Immature natural killer cell (primary cell): Measurements from ENCODE around the gene FLYWCH2. TPM values are rescaled to one million over a fixed set of nuclear protein-coding genes. Genes with fewer than 3 reads are reported as not detected.
"Not testable (repeated sequence)": the region's sequence is repeated elsewhere in the genome, so short reads cannot be mapped to it uniquely, and the experiment has no call there.

Source experiments
- DNase-seq, 3 donors: peaks; one replicate each; pipeline ENCODE4 v3.0.0; 2022; ENCODE audit warnings: mixed read lengths in 1 of 3
- H3K27ac Mint-ChIP-seq, 6 donors: one replicate each; pipeline ENCODE4 v1.8.0; 2020; ENCODE audit warnings: mixed read lengths in 6 of 6, mild to moderate bottlenecking in 5 of 6, inconsistent platforms in 4 of 6, moderate library complexity in 3 of 6
- H3K27me3 Mint-ChIP-seq, 3 donors: one replicate each; pipeline ENCODE4 v1.8.0; 2020 to 2021; ENCODE audit warnings: low read depth in 3 of 3, mild to moderate bottlenecking in 3 of 3, mixed read lengths in 3 of 3, moderate library complexity in 3 of 3, inconsistent platforms in 1 of 3
- H3K36me3 Mint-ChIP-seq, 3 donors: one replicate each; pipeline ENCODE4 v1.8.0; 2020; ENCODE audit warnings: mixed read lengths in 3 of 3, inconsistent platforms in 2 of 3, mild to moderate bottlenecking in 2 of 3
- H3K4me1 Mint-ChIP-seq, 2 donors: one replicate each; pipeline ENCODE4 v1.8.0; 2020; ENCODE audit warnings: inconsistent platforms in 2 of 2, mild to moderate bottlenecking in 2 of 2, mixed read lengths in 2 of 2, moderate library complexity in 1 of 2
- H3K4me3 Mint-ChIP-seq, 5 donors: one replicate each; pipeline ENCODE4 v1.8.0; 2020; ENCODE audit warnings: mild to moderate bottlenecking in 5 of 5, mixed read lengths in 5 of 5, inconsistent platforms in 3 of 5, moderate library complexity in 3 of 5
- H3K9me3 Mint-ChIP-seq, 6 donors: one replicate each; pipeline ENCODE4 v1.8.0; 2020; ENCODE audit warnings: mild to moderate bottlenecking in 6 of 6, mixed read lengths in 6 of 6, inconsistent platforms in 4 of 6, moderate library complexity in 3 of 6
- polyA plus RNA-seq, 3 donors: library from polyadenylated mRNA; unstranded; fragments of 300-500 nt; fragmentation: Illumina TruSeq; gene quantifications; one replicate each; pipeline ENCODE4 v1.2.3, GENCODE V29; 2021

FLYWCH2 gene
- polyA plus RNA-seq, 3 donors from 2014 or later: 15.9 to 24.5 (median 18.3) TPM

DNA sequence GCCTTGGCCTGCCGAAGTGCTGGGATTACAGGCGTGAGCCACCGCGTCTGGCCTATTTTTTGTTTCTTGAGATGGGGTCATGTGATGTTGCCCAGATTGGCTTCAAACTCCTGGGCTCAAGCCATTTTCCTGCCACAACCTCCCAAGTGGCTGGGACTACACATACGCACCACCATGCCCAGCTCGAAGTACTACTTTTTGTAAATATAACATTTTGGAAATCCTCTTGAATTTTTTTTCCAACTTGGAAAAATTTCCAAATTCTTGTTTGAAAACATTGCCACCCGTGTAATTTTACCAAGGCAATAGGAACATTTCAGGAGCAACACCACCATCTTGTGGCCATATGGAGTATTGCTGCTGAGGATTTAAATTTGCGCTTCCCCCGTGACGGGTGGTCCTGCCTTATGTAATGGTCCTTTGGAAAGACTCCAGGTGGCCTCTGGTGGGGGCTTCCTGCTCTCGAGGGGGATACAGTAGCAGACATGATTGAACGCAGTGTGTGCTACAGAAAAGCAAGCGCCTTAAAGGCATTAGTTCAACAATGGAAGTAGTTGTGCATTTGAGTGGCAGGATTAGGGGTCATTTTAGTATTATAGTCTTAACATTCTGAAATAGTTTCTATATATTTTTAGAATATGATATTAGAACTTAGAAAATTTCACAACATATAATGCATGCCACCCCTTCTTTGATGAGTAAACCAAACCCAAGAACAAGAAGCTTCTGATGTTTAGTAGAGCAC, 36.7 kb downstream of the FLYWCH2 start:
- Mint-ChIP-seq H3K4me3 (no peak overlapping the region), H3K9me3 (no peaks in the 10 kb centered on the region), H3K36me3 (peaks cover 5 to 15% (median 9%) of the 10 kb centered on the region in 3 donors), H3K27ac (peak overlapping the region; percentile 62 to 85 (median 77)), H3K27me3 (peaks cover 0 to 2% (median 1%) of the 10 kb centered on the region in 3 donors), H3K4me1 (peaks cover 5 to 7% of the 10 kb centered on the region in 2 donors)
- DNase-seq: peak; percentile 61 to 68 (median 67)

GRCh38 chr16:2923481-2923880, 40.5 kb downstream of the FLYWCH2 start:
- Mint-ChIP-seq H3K27me3 (peaks cover 0 to 2% (median 1%) of the 10 kb centered on the region in 3 donors), H3K27ac (peak overlapping the region in 1 of 6 donors; percentile 66), H3K36me3 (peaks cover 5 to 12% (median 9%) of the 10 kb centered on the region in 3 donors), H3K4me1 (peaks cover 11 to 18% of the 10 kb centered on the region in 2 donors), H3K4me3 (no peak overlapping the region), H3K9me3 (no peaks in the 10 kb centered on the region)
- DNase-seq: no peak

DNA sequence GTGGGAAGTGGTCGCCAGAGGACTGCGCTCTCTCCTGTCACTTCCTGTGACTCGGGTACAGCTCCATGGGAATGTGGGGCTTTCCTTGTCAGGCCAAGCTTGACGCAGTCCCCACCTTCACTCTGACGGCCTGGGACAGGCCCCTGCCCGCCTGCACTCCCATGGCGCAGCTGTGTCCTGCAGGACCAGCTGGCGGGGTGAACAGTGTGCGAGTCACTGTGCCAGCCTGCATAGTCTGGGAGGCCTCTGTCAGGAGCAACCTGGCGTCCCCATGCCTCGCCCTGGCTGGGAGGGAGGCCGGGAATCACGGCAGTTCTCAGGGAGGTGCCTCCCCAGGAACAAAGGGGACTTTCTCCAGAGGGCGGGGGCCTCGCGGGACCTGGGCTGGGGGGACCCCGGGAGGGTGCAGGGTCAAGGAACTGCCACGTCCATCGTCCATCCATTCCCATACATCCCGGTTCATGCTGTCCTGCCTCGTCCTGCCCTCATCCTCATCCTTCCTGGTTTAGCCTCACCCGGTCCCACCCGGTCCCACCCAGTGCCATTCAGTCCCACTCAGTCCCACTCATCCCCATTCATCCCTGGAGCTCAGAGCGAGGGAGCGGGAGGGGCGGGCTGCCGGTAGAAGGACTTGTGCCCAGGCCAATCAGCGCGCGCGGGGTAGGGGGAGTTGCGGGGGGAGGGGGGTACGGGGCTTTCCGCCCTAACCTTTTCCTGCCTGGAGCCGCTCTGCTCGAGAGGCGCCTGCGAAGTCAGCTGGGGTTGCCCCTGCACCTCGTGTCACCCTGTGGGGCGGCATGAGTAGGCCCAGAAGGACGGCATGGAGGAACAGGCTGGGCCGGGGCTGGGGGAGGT, 42.1 kb downstream of the FLYWCH2 start:
- Mint-ChIP-seq H3K27ac (no peak overlapping the region), H3K36me3 (peaks cover 0 to 7% (median 4%) of the 10 kb centered on the region in 3 donors), H3K4me3 (no peak overlapping the region), H3K4me1 (peaks cover 6 to 10% of the 10 kb centered on the region in 2 donors), H3K9me3 (no peaks in the 10 kb centered on the region), H3K27me3 (no peaks in the 10 kb centered on the region)
- no peak for DNase-seq

DNA sequence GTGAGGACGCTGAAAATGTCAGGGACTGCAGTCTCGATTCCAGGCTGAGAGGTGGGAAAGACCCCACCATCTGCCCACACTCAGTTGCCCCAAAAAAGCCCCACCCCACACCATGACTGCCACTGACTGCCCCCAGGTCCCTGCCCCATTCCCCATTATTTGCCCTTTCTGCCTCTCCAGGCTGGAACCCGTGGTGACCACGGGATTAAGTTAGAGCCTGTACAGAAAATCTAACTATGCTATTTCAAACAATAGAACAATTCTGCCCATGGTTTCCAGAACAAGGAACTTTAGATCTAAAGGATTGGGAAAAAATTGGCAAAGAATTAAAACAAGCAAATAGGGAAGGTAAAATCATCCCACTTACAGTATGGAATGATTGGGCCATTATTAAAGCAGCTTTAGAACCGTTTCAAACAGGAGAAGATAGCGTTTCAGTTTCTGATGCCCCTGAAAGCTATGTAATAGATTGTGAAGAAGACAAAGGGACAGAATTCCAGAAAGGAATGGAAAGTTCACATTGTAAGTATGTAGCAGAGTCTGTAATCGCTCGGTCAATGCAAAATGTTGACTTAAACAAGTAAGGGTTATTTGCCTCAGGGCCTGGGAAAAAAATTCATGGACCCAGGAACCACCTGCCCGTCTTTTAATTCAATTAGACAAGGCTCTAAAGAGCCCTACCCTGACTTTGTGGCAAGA, 43.1 kb downstream of the FLYWCH2 start:
- DNase-seq: no peak
- Mint-ChIP-seq H3K27ac (peak overlapping the region in 4 of 6 donors; percentile 2 to 81 (median 57)), H3K36me3 (peaks cover 0 to 7% (median 4%) of the 10 kb centered on the region in 3 donors), H3K9me3 (no peaks in the 10 kb centered on the region), H3K4me3 (no peak overlapping the region), H3K4me1 (peaks cover 6 to 10% of the 10 kb centered on the region in 2 donors), H3K27me3 (no peaks in the 10 kb centered on the region)

GRCh38 chr16:2926650-2926999, 43.6 kb downstream of the FLYWCH2 start:
- Mint-ChIP-seq H3K4me3 (peak overlapping the region in 4 of 5 donors; percentile 15 to 46 (median 44)), H3K27ac (peak overlapping the region in 5 of 6 donors; percentile 2 to 81 (median 62)), H3K36me3 (peaks cover 0 to 7% (median 4%) of the 10 kb centered on the region in 3 donors), H3K9me3 (no peaks in the 10 kb centered on the region), H3K4me1 (peaks cover 6 to 10% of the 10 kb centered on the region in 2 donors), H3K27me3 (no peaks in the 10 kb centered on the region)
- no peak for DNase-seq

DNA sequence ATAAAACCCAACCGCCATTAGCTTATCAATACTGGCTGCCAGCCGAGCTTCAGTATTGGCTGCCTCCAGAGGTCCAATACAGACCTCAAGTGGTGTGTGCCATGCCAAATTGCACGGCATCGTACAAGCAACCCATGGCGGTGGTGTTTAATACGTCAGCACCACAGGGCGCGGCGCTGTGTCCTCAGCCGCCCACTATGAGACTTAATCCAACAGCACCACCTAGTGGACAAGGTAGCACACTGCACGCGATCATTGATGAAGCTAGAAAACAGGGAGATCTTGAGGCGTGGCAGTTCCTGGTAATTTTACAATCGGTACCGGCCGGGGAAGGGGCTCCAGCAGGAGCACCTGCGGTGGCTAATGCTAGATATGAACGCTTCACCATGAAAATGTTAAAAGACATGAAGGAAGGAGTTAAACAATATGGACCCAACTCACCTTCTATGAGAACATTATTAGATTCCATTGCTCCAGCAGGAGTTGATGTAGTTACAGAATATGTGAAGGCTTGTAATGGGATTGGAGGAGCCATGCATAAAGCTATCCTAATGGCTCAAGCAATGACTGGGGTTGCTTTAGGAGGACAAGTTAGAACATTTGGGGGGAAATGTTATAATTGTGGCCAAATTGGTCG, 44.1 kb downstream of the FLYWCH2 start:
- peaks cover under 1 to 7% (median 4%) of the 10 kb centered on the region in 3 donors for H3K36me3 Mint-ChIP-seq
- peak overlapping the region in 4 of 5 donors; percentile 15 to 46 (median 44) for H3K4me3 Mint-ChIP-seq
- no peaks in the 10 kb centered on the region for H3K27me3 Mint-ChIP-seq
- H3K4me1 Mint-ChIP-seq: peaks cover 6 to 10% of the 10 kb centered on the region in 2 donors
- no peaks in the 10 kb centered on the region for H3K9me3 Mint-ChIP-seq
- H3K27ac Mint-ChIP-seq: peak overlapping the region; percentile 2 to 64 (median 32)
- peak; percentile 82 to 86 (median 83) for DNase-seq

DNA sequence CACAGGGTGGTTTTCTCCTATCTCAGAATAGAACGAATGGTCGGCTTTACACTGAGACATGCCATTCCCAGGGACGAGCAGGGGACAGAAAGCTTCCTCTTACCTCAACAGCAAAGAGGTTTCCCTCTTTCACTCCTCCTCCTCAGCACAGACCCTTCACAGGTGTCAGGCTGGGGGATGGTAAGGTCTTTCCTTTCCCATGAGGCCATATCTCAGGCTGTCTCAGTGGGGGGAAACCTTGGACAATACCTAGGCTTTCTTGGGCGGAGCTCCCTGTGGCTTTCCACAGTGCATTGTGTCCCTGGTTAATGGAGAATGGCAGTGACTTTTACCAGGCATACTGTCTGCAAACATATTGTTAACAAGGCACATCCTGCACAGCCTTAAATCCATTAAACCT, 45.1 kb downstream of the FLYWCH2 start:
- H3K36me3 Mint-ChIP-seq, H3K27me3 Mint-ChIP-seq, H3K27ac Mint-ChIP-seq, H3K9me3 Mint-ChIP-seq, DNase-seq, H3K4me3 Mint-ChIP-seq: not testable (repeated sequence)
- peaks cover 6 to 10% of the 10 kb centered on the region in 2 donors for H3K4me1 Mint-ChIP-seq

GRCh38 chr16:2928796-2929195, 45.8 kb downstream of the FLYWCH2 start:
- no peaks in the 10 kb centered on the region for H3K9me3 Mint-ChIP-seq
- H3K27me3 Mint-ChIP-seq: no peaks in the 10 kb centered on the region
- DNase-seq: no peak
- H3K4me1 Mint-ChIP-seq: peaks cover 6 to 10% of the 10 kb centered on the region in 2 donors
- H3K4me3 Mint-ChIP-seq: no peak overlapping the region
- H3K36me3 Mint-ChIP-seq: peaks cover 0 to 4% (median 0%) of the 10 kb centered on the region in 3 donors
- H3K27ac Mint-ChIP-seq: peak overlapping the region in 1 of 6 donors; percentile 8

DNA sequence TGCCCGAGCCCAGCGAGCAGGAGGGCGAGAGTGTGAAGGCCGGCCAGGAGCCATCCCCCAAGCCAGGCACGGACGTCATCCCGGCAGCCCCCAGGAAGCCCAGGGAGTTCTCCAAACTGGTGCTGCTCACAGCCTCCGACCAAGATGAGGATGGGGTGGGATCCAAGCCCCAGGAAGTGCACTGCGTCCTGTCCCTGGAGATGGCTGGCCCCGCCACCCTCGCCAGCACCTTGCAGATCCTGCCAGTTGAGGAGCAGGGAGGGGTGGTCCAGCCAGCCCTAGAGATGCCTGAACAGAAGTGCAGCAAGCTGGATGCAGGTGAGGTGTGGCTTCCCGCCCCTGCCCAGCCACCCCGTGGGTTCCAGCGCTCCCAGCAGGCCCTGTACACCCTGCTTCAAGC, 46.7 kb downstream of the FLYWCH2 start:
- DNase-seq: no peak
- no peak overlapping the region for H3K4me3 Mint-ChIP-seq
- H3K36me3 Mint-ChIP-seq: peaks cover 0 to 12% (median 8%) of the 10 kb centered on the region in 3 donors
- no peak overlapping the region for H3K27ac Mint-ChIP-seq
- no peaks in the 10 kb centered on the region for H3K9me3 Mint-ChIP-seq
- H3K27me3 Mint-ChIP-seq: peaks cover 0 to 2% (median 0%) of the 10 kb centered on the region in 3 donors
- peaks cover 6 to 10% of the 10 kb centered on the region in 2 donors for H3K4me1 Mint-ChIP-seq

DNA sequence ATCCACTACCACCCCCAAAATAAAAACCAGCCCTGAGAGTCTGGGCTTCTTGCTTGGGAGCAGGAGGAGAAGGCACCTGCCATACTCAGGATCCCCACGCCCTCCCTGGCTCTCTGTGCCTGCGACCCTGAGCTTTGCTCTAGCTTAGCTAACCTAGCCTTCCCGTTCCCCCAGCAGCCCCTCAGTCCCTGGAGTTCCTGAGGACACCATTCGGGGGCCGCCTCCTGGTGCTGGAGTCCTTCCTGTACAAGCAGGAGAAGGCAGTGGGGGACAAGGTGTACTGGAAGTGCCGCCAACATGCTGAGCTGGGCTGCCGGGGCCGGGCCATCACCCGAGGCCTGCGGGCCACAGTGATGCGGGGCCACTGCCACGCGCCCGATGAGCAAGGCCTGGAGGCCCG, 47.2 kb downstream of the FLYWCH2 start:
- Mint-ChIP-seq H3K4me3 (no peak overlapping the region), H3K36me3 (peaks cover 0 to 12% (median 9%) of the 10 kb centered on the region in 3 donors), H3K27ac (no peak overlapping the region), H3K9me3 (no peaks in the 10 kb centered on the region), H3K4me1 (peaks cover 6 to 10% of the 10 kb centered on the region in 2 donors), H3K27me3 (peaks cover 0 to 2% (median 0%) of the 10 kb centered on the region in 3 donors)
- DNase-seq: no peak

GRCh38 chr16:2931231-2931914, 48.4 kb downstream of the FLYWCH2 start:
- not testable (repeated sequence) for H3K27ac Mint-ChIP-seq, DNase-seq, H3K27me3 Mint-ChIP-seq, H3K9me3 Mint-ChIP-seq, H3K4me3 Mint-ChIP-seq
- Mint-ChIP-seq H3K4me1 (peaks cover 6 to 10% of the 10 kb centered on the region in 2 donors), H3K36me3 (peaks cover 0 to 13% (median 12%) of the 10 kb centered on the region in 3 donors)

DNA sequence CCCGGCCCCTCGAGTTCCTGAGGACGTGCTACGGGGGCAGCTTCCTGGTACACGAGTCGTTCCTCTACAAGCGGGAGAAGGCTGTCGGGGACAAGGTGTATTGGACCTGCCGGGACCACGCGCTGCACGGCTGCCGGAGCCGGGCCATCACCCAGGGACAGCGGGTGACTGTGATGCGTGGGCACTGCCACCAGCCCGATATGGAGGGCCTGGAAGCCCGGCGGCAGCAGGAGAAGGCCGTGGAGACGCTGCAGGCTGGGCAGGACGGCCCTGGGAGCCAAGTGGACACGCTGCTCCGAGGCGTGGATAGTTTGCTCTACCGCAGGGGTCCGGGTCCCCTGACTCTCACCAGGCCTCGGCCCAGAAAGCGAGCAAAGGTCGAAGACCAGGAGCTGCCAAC, 50.1 kb downstream of the FLYWCH2 start:
- Mint-ChIP-seq H3K9me3 (no peaks in the 10 kb centered on the region), H3K27me3 (peaks cover 0 to 2% (median 0%) of the 10 kb centered on the region in 3 donors), H3K36me3 (peaks cover 0 to 13% (median 12%) of the 10 kb centered on the region in 3 donors), H3K4me1 (no peaks in the 10 kb centered on the region), H3K27ac (no peak overlapping the region), H3K4me3 (no peak overlapping the region)
- no peak for DNase-seq
